Trophoblast cell (in vitro differentiated cells and primary cell): ENCODE data around the gene MS4A13.
"Not testable (repeated sequence)": the region's sequence is repeated elsewhere in the genome, so short reads cannot be mapped to it uniquely, and the experiment has no call there.

Source experiments
- DNase-seq, 2 donors: peaks; one replicate each; pipeline ENCODE4 v3.0.0-alpha.2; 2016
- H2AFZ ChIP-seq: 2 replicates; pipeline ENCODE4 v1.6.1; 2013; ENCODE audit warnings: low read length, moderate library complexity, mild to moderate bottlenecking; ENCODE audit not compliant: insufficient read depth, poor library complexity
- H2AK5ac ChIP-seq: 2 replicates; pipeline ENCODE4 v1.6.1; 2013; ENCODE audit warnings: mild to moderate bottlenecking, low read length
- H2BK120ac ChIP-seq: 2 replicates; pipeline ENCODE4 v1.6.1; 2013; ENCODE audit warnings: low read length, mild to moderate bottlenecking, moderate library complexity; ENCODE audit not compliant: insufficient read depth, poor library complexity
- H2BK12ac ChIP-seq: 2 replicates; pipeline ENCODE4 v1.6.1; 2013; ENCODE audit warnings: mild to moderate bottlenecking, low read length, moderate library complexity
- H2BK5ac ChIP-seq: 2 replicates; pipeline ENCODE4 v1.6.1; 2013; ENCODE audit warnings: low read length, low read depth, moderate library complexity, mild to moderate bottlenecking; ENCODE audit not compliant: poor library complexity
- H3K14ac ChIP-seq: 2 replicates; pipeline ENCODE4 v1.6.1; 2013; ENCODE audit warnings: mild to moderate bottlenecking, low read length
- H3K18ac ChIP-seq: 2 replicates; pipeline ENCODE4 v1.6.1; 2013; ENCODE audit warnings: mild to moderate bottlenecking, low read length
- H3K23ac ChIP-seq: 2 replicates; pipeline ENCODE4 v1.6.1; 2013; ENCODE audit warnings: low read length
- H3K27ac ChIP-seq: 2 replicates; pipeline ENCODE4 v1.5.1; 2013; ENCODE audit warnings: low read depth, mild to moderate bottlenecking, inconsistent platforms, low read length, moderate library complexity
- H3K27me3 ChIP-seq: 2 replicates; pipeline ENCODE4 v1.6.1; 2013; ENCODE audit warnings: inconsistent platforms, mild to moderate bottlenecking, low read length, moderate library complexity; ENCODE audit not compliant: insufficient read depth
- H3K36me3 ChIP-seq, 2 experiments: 1 replicate in 1 of 2; 2 replicates in 1 of 2; pipeline ENCODE4 v1.6.1; 2013; ENCODE audit warnings: low read length in 2 of 2, mild to moderate bottlenecking in 2 of 2, moderate library complexity in 1 of 2; ENCODE audit not compliant: insufficient read depth in 2 of 2, control insufficient read depth in 1 of 2
- H3K4ac ChIP-seq: 2 replicates; pipeline ENCODE4 v1.6.1; 2013; ENCODE audit warnings: low read depth, mild to moderate bottlenecking, low read length, moderate library complexity
- H3K4me1 ChIP-seq, 2 experiments: 1 replicate in 1 of 2; 2 replicates in 1 of 2; pipeline ENCODE4 v1.6.1; 2013; ENCODE audit warnings: low read length in 2 of 2, mild to moderate bottlenecking in 2 of 2, moderate library complexity in 1 of 2; ENCODE audit not compliant: insufficient read depth in 2 of 2, control insufficient read depth in 1 of 2
- H3K4me2 ChIP-seq: 2 replicates; pipeline ENCODE4 v1.6.1; 2013; ENCODE audit warnings: inconsistent platforms, mild to moderate bottlenecking, low read length, moderate library complexity
- H3K4me3 ChIP-seq: 2 replicates; pipeline ENCODE4 v1.5.1; 2013; ENCODE audit warnings: mild to moderate bottlenecking, low read depth, low read length, inconsistent platforms
- H3K79me1 ChIP-seq: one replicate; pipeline ENCODE4 v1.6.1; 2013; ENCODE audit warnings: low read length
- H3K79me2 ChIP-seq: 2 replicates; pipeline ENCODE4 v1.6.1; 2013; ENCODE audit warnings: low read length, mild to moderate bottlenecking; ENCODE audit not compliant: control insufficient read depth, insufficient read depth, poor library complexity
- H3K9ac ChIP-seq: 2 replicates; pipeline ENCODE4 v1.6.1; 2013; ENCODE audit warnings: mild to moderate bottlenecking, low read length
- H3K9me3 ChIP-seq: 2 replicates; pipeline ENCODE4 v1.6.1; 2013; ENCODE audit warnings: low read depth, mild to moderate bottlenecking, control low read depth, inconsistent platforms, low read length; ENCODE audit not compliant: insufficient read depth
- H4K12ac ChIP-seq: 2 replicates; pipeline ENCODE4 v1.6.1; 2013; ENCODE audit warnings: low read depth, mild to moderate bottlenecking, low read length, moderate library complexity
- H4K8ac ChIP-seq: 2 replicates; pipeline ENCODE4 v1.6.1; 2013; ENCODE audit warnings: low read depth, mild to moderate bottlenecking, low read length, moderate library complexity
- H4K91ac ChIP-seq: one replicate; pipeline ENCODE4 v1.6.1; 2013; ENCODE audit warnings: low read depth, mild to moderate bottlenecking, low read length, moderate library complexity
- WGBS: extraction: QIAGEN DNeasy Blood & Tissue Kit; methylation state at CpG from one replicate; pipeline ENCODE4 v1.1.7; 2013; ENCODE audit warnings: missing lambda C conversion rate; ENCODE audit not compliant: insufficient read length, insufficient coverage; ENCODE audit errors: extremely low coverage; 5-methylcytosine and 5-hydroxymethylcytosine counted together

Gene MS4A13

GRCh38 chr11:60530454-60531100, 15.4 kb downstream of the MS4A13 start:
- no peak overlapping the region for H3K14ac ChIP-seq
- no peak overlapping the region for H2BK5ac ChIP-seq
- H3K27me3 ChIP-seq = no peaks in the 10 kb centered on the region
- H2AK5ac ChIP-seq = no peak overlapping the region
- DNase-seq = no peak
- no peaks in the 10 kb centered on the region for H3K4me1 ChIP-seq
- no CpG with 5 or more reads among the region's 3 CpGs for WGBS
- no peak overlapping the region for H4K91ac ChIP-seq
- no peak overlapping the region for H3K23ac ChIP-seq
- no peak overlapping the region for H4K12ac ChIP-seq
- no peak overlapping the region for H4K8ac ChIP-seq
- H3K79me1 ChIP-seq = no peaks in the 10 kb centered on the region
- H3K79me2 ChIP-seq = no peaks in the 10 kb centered on the region
- no peak overlapping the region for H3K27ac ChIP-seq
- H2BK12ac ChIP-seq = no peak overlapping the region
- no peak overlapping the region for H3K18ac ChIP-seq
- no peak overlapping the region for H2AFZ ChIP-seq
- no peak overlapping the region for H2BK120ac ChIP-seq
- no peaks in the 10 kb centered on the region for H3K36me3 ChIP-seq
- no peak overlapping the region for H3K4ac ChIP-seq
- no peaks in the 10 kb centered on the region for H3K9me3 ChIP-seq
- no peak overlapping the region for H3K4me2 ChIP-seq
- no peak overlapping the region for H3K4me3 ChIP-seq
- no peak overlapping the region for H3K9ac ChIP-seq

- not testable (repeated sequence) for H3K4me1 ChIP-seq, H4K12ac ChIP-seq, H2AK5ac ChIP-seq, H3K79me2 ChIP-seq, H3K27me3 ChIP-seq, H3K4me3 ChIP-seq, H3K4me2 ChIP-seq, H3K36me3 ChIP-seq, H3K14ac ChIP-seq, H2BK120ac ChIP-seq, H3K27ac ChIP-seq, H2AFZ ChIP-seq, H2BK5ac ChIP-seq, H3K23ac ChIP-seq, DNase-seq, H3K79me1 ChIP-seq, H4K8ac ChIP-seq, H2BK12ac ChIP-seq, H3K18ac ChIP-seq, H3K9ac ChIP-seq, H3K4ac ChIP-seq, H4K91ac ChIP-seq, H3K9me3 ChIP-seq
- WGBS = no CpG with 5 or more reads among the region's 18 CpGs
Observed at GRCh38 chr11:60532383-60532782, 17.2 kb downstream of the MS4A13 start.

- not testable (repeated sequence) for H2BK5ac ChIP-seq, H4K12ac ChIP-seq, H3K14ac ChIP-seq, H3K4me2 ChIP-seq, H4K8ac ChIP-seq, H3K27ac ChIP-seq, H2AFZ ChIP-seq, H3K9me3 ChIP-seq, H3K18ac ChIP-seq, DNase-seq, H3K4ac ChIP-seq, H2AK5ac ChIP-seq, H3K4me1 ChIP-seq, H3K27me3 ChIP-seq, H2BK12ac ChIP-seq, H3K9ac ChIP-seq, H3K79me1 ChIP-seq, H3K36me3 ChIP-seq, H3K4me3 ChIP-seq, H2BK120ac ChIP-seq, H4K91ac ChIP-seq, H3K23ac ChIP-seq, H3K79me2 ChIP-seq
Observed at GRCh38 chr11:60538627-60539026, 23.4 kb downstream of the MS4A13 start.

- Histone ChIP-seq H4K91ac (no peak overlapping the region), H3K27ac (no peak overlapping the region), H2BK12ac (no peak overlapping the region), H3K14ac (no peak overlapping the region), H2BK120ac (no peak overlapping the region), H4K12ac (no peak overlapping the region), H4K8ac (no peak overlapping the region), H3K4me2 (no peak overlapping the region), H2AFZ (no peak overlapping the region), H3K23ac (no peak overlapping the region), H3K4me3 (no peak overlapping the region), H3K36me3 (no peaks in the 10 kb centered on the region), H3K27me3 (no peaks in the 10 kb centered on the region), H3K4me1 (no peaks in the 10 kb centered on the region), H3K9ac (no peak overlapping the region), H3K18ac (no peak overlapping the region), H3K79me2 (no peaks in the 10 kb centered on the region), H2AK5ac (no peak overlapping the region), H2BK5ac (no peak overlapping the region), H3K79me1 (no peaks in the 10 kb centered on the region), H3K9me3 (no peaks in the 10 kb centered on the region), H3K4ac (no peak overlapping the region)
- no CpG with 5 or more reads among the region's 5 CpGs for WGBS
- DNase-seq = no peak
Observed at GRCh38 chr11:60544077-60544476, 28.9 kb downstream of the MS4A13 start.
